SU-DHL-6 (cell line): ENCODE results near the gene RBCK1.

Source experiments
- H2AFZ ChIP-seq: fragments of 200-600 bp; sonication (generic); 2 replicates; pipeline ENCODE4 v1.6.1; 2014; ENCODE audit warnings: low read depth, mild to moderate bottlenecking, moderate library complexity, mixed read lengths, antibody characterized with exemption, low read length; ENCODE audit not compliant: severe bottlenecking
- H3F3A ChIP-seq: fragments of 200-600 bp; shearing (Covaris generic); 2 replicates; pipeline ENCODE4 v1.6.0; 2016; ENCODE audit warnings: antibody characterized with exemption, mild to moderate bottlenecking; ENCODE audit not compliant: insufficient read depth
- H3K27ac ChIP-seq: fragments of 200-600 bp; sonication (generic); 2 replicates; pipeline ENCODE4 v1.5.1; 2016; ENCODE audit warnings: low read depth, mild to moderate bottlenecking, low read length, moderate library complexity, mixed read lengths
- H3K27me3 ChIP-seq: fragments of 200-600 bp; sonication (generic), shearing (Covaris generic); 2 replicates; pipeline ENCODE4 v1.6.0; 2014; ENCODE audit warnings: mild to moderate bottlenecking, low read length
- H3K36me3 ChIP-seq: fragments of 200-600 bp; sonication (generic); 2 replicates; pipeline ENCODE4 v1.6.1; 2014; ENCODE audit warnings: mild to moderate bottlenecking, low read length, mixed read lengths
- H3K4me2 ChIP-seq: fragments of 300-600, 200-600 bp; shearing (Covaris generic), sonication (generic); 2 replicates; pipeline ENCODE4 v1.6.0; 2014; ENCODE audit warnings: low read length, low read depth, mild to moderate bottlenecking; ENCODE audit not compliant: poor library complexity, severe bottlenecking
- H3K4me3 ChIP-seq: fragments of 200-600 bp; sonication (generic); 2 replicates; pipeline ENCODE4 v1.5.1; 2014; ENCODE audit warnings: antibody characterized with exemption, low read length, mild to moderate bottlenecking, mixed read lengths; ENCODE audit not compliant: insufficient read depth, poor library complexity, severe bottlenecking
- H3K79me2 ChIP-seq: fragments of 200-600 bp; sonication (generic); 2 replicates; pipeline ENCODE4 v1.6.1; 2014; ENCODE audit warnings: mild to moderate bottlenecking, low read length, moderate library complexity; ENCODE audit not compliant: insufficient read depth
- H3K9ac ChIP-seq: fragments of 200-600 bp; sonication (generic); 2 replicates; pipeline ENCODE4 v1.7.0; 2014; ENCODE audit warnings: mild to moderate bottlenecking, low read length
- H3K9me2 ChIP-seq: fragments of 200-600 bp; sonication (generic); replicated peaks from 2 replicates; pipeline ENCODE4 v1.6.1; 2014; ENCODE audit warnings: low read length; ENCODE audit not compliant: insufficient read depth
- H3K9me3 ChIP-seq: fragments of 200-600 bp; sonication (generic); 2 replicates; pipeline ENCODE4 v1.6.1; 2014; ENCODE audit warnings: low read length, mixed read lengths; ENCODE audit not compliant: insufficient read depth
- H4K20me1 ChIP-seq: fragments of 200-600 bp; sonication (generic); 2 replicates; pipeline ENCODE4 v1.6.1; 2014; ENCODE audit warnings: low read depth, mild to moderate bottlenecking, antibody characterized with exemption, low read length, moderate library complexity, mixed read lengths
- CTCF ChIP-seq: fragments of 200-600 bp; sonication (generic); IDR thresholded peaks from one replicate; pipeline ENCODE4 v1.5.1; 2017; ENCODE audit warnings: antibody characterized with exemption, mild to moderate bottlenecking, low read length, moderate library complexity; ENCODE audit not compliant: insufficient read depth, poor library complexity, severe bottlenecking
- EZH2phosphoT487 ChIP-seq: fragments of 200-600 bp; sonication (generic), shearing (Covaris generic); conservative IDR thresholded peaks from 2 replicates; pipeline ENCODE4 v1.6.1; 2018; ENCODE audit warnings: mild to moderate bottlenecking, antibody characterized with exemption, low read length, moderate library complexity, mixed read lengths

RBCK1 gene

GRCh38 chr20:469746-470490 is 61.8 kb downstream of the RBCK1 start:
- H3K27ac ChIP-seq = no peak overlapping the region
- no peaks in the 10 kb centered on the region for H3K79me2 ChIP-seq
- H3K36me3 ChIP-seq = no peaks in the 10 kb centered on the region
- no peak overlapping the region for H3K4me2 ChIP-seq
- H3K9me3 ChIP-seq = peaks cover 16% of the 10 kb centered on the region; the same call in 1 of the 2 replicates
- no peaks in the 10 kb centered on the region for H4K20me1 ChIP-seq
- H3K9me2 ChIP-seq = no peaks in the 10 kb centered on the region
- H3F3A ChIP-seq = no peaks in the 10 kb centered on the region
- no peak for TF ChIP-seq EZH2phosphoT487
- TF ChIP-seq CTCF = no peak
- no peak overlapping the region for H2AFZ ChIP-seq
- no peaks in the 10 kb centered on the region for H3K27me3 ChIP-seq
- H3K9ac ChIP-seq = no peak overlapping the region
- no peak overlapping the region for H3K4me3 ChIP-seq

GRCh38 chr20:472137-472846 is 64.2 kb downstream of the RBCK1 start:
- Histone ChIP-seq H3K4me2 (no peak overlapping the region), H3K9me2 (no peaks in the 10 kb centered on the region), H3K27ac (no peak overlapping the region), H3K79me2 (no peaks in the 10 kb centered on the region), H3K9me3 (peaks cover 15% of the 10 kb centered on the region; the same call in 1 of the 2 replicates), H3K36me3 (no peaks in the 10 kb centered on the region), H2AFZ (no peak overlapping the region), H3K4me3 (no peak overlapping the region), H3K27me3 (no peaks in the 10 kb centered on the region), H3F3A (no peaks in the 10 kb centered on the region), H4K20me1 (no peaks in the 10 kb centered on the region), H3K9ac (no peak overlapping the region)
- TF ChIP-seq EZH2phosphoT487 = no peak
- TF ChIP-seq CTCF = no peak

- Histone ChIP-seq H3K27me3 (no peaks in the 10 kb centered on the region), H3K9me2 (no peaks in the 10 kb centered on the region), H3K9ac (no peak overlapping the region), H3K4me2 (no peak overlapping the region), H2AFZ (no peak overlapping the region), H3K36me3 (peaks cover 2% of the 10 kb centered on the region; the same call in 1 of the 2 replicates), H3K4me3 (no peak overlapping the region), H4K20me1 (no peaks in the 10 kb centered on the region), H3F3A (no peaks in the 10 kb centered on the region), H3K79me2 (no peaks in the 10 kb centered on the region), H3K9me3 (peaks cover 9% of the 10 kb centered on the region; the same call in 1 of the 2 replicates), H3K27ac (no peak overlapping the region)
- no peak for TF ChIP-seq EZH2phosphoT487
- no peak for TF ChIP-seq CTCF
Observed at GRCh38 chr20:472889-473292, 64.8 kb downstream of the RBCK1 start.
